CD4-positive, alpha-beta T cell treated with Interleukin-1 beta for 1 hour (primary cell): ENCODE measurements around the gene DOCK2.
"Not testable (repeated sequence)": the region's sequence is repeated elsewhere in the genome, so short reads cannot be mapped to it uniquely, and the experiment has no call there.

Source experiments
- DNase-seq, 2 donors: peaks; one replicate each; pipeline ENCODE4 v3.0.0-alpha.2; 2020 to 2022

DOCK2 gene

DNA sequence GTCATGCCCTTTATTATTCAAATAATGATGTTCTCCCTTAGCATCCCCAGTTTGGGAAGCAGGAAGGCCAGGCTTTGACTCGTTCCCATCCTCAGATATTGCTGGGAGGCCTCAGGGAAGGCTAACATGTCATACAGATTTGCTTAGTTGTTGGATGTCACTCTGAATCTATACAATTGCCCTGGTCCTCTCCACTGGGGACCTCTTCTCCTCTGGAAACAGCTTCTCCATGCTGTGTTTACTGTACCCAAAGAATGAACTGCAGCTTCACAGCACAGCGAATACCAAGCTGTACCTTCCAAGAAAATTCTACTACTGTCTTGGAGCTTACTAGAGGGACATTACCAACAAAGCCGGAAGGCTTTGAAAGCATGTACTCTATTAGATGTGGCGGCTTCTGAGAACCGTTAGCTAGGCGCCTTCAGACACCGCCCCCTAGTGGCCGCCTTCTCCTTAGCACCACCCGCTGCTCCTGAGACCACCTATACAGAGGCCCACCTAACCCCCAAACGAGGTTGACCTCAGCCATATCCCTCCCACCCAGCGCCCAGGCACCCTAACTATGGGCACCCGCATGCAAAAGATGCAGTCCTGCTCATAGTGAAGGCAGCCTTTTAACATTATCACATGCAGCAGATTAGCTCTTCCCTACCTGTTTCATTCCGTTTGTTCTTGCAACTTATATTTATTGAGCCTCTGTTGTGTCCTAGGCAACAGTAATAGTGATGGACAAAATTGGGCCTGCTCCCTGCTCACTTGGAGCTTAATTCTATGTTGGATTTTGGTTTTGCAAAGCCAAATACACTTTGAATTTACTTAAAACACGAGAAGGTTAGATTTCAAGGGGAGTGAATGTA, 433.7 kb downstream of the DOCK2 start:
- no peak for DNase-seq

DNA sequence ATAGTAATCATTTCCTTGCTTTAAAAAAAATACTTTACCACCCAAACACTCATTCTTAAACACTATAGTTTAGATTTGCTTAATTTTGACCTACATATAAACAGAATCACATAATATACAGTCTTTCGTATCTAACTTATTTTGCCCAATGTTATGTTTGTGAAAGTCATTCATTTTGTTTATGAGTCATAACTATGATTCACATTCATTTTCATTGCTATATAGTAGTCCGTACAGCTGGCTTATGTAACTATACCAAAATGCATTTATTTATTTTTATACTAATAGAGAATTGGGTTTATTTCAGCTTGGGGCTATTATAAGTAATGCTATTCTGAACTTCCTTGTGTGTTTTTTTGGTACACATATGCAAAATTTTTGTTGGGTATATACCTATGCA, 434.7 kb downstream of the DOCK2 start:
- no peak for DNase-seq

DNA sequence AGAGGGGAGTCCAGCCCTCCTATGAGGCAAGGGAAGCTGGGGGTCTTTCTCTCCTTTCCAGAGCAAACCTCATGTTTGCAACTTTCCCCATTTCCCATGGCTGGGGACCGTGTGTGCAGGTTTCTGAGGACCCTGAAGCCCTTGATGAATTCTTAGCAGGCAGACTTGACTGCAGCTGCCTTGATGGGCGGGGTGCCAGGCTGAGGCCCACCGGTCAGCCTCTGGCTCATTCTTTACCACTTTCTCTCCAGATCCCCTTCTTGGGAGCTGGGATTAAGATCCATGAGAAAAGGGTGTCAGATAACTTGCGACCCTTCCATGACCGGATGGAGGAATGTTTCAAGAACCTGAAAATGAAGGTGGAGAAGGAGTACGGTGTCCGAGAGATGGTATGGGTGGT, 438.6 kb downstream of the DOCK2 start:
- DNase-seq = no peak

DNA sequence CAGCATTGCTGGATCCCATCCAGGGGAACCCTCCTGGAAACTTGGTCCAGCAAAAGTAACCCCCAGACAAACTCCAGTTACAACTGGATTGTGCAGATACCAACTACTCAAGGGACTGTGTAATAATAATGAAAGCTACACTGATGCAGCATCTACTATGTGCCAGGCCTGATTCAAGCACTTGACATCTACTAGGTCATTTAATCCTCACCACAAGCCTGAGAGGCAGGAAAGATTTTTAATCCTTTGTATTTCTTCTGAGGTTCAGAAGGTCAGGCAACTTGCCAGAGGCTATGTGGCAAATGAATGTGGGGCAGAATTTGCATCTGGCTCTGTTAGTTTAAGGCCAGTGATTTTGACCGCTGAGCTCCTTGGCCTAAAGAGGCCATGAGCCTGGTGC, 439.1 kb downstream of the DOCK2 start:
- no peak for DNase-seq

DNA sequence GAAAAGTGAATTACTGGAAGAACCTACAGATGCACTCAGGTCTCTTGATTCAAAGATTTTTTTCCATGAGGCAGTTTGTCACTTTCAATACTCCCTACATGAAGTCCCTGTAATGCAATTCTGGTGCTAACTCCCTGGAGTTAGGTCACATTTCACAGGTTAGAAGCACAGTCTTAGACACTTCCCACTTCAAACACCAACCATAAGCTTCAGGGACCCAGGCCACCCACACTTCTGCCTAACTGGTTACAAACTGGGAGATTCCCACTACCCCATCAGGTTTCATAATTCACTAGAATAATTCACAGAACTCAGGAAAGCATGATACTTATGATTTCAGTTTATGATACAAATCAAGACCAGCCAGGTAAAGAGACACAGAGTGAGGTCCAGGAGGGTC, 439.7 kb downstream of the DOCK2 start:
- no peak for DNase-seq

DNA sequence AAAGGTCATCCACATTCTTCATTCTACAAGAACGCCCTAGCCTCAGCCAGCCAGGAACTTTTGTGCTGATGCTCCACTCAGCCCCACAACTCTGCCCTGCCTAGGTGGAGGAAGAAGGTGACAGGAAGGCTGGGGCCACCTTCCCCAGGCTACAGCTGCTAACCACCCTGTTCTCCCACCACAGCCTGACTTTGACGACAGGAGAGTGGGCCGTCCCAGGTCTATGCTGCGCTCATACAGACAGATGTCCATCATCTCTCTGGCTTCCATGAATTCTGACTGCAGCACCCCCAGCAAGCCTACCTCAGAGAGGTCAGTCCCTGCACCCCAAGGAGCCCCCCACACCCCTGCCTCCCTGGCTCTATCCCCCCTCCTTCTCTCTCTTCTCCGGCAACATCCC, 440.5 kb downstream of the DOCK2 start:
- DNase-seq = no peak

DNA sequence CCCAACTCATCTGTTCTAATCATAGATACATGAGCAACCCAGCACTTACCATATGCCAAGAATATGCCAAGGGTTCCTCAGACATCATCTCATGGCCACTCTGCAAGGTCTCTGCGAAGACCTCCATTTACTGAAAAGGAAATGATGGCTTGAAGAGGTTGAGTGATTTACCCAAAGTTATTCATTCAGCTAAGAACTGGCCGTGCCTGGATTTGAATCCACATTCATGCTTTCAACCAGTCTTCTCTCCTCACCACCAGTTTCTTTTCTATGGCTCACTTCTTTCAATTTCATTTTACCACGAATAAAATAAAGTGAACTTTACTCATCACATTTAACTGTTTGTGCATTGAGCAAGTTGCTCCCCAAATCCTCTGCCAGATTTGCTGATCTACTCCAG, 441.4 kb downstream of the DOCK2 start:
- DNase-seq = no peak

DNA sequence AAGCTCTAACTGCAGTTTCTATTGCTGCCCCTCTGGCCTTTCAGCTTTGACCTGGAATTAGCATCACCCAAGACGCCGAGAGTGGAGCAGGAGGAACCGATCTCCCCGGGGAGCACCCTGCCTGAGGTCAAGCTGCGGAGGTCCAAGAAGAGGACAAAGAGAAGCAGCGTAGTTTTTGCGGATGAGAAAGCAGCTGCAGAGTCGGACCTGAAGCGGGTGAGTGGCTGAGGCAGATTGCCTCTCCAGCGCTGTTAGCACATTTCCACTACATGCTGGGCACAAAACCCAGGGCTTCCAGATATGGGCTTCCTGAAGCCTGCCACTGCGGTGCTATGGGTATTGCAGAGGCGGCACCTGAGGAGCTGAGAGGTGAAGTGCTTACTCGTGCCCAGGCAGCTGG, 441.9 kb downstream of the DOCK2 start:
- DNase-seq = no peak

DNA sequence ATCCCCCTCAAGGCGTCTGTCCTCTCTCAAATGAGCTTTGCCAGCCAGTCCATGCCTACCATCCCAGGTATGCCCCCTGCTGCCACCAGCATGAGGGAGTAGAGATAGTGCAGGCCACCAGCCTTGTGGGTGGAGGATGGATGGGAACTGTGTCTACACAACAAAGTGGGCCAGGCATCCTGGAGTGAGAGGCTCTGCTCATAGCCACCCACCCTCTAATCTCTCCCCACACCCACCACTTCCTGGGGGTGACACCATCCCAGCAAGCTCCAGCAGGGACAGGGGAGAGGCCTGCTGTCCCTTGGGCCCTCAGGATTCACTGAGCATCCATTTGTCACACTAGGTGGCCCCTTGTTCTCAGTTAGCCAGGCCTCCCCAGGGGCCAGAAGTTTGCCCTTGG, 443.1 kb downstream of the DOCK2 start:
- no peak for DNase-seq

DNA sequence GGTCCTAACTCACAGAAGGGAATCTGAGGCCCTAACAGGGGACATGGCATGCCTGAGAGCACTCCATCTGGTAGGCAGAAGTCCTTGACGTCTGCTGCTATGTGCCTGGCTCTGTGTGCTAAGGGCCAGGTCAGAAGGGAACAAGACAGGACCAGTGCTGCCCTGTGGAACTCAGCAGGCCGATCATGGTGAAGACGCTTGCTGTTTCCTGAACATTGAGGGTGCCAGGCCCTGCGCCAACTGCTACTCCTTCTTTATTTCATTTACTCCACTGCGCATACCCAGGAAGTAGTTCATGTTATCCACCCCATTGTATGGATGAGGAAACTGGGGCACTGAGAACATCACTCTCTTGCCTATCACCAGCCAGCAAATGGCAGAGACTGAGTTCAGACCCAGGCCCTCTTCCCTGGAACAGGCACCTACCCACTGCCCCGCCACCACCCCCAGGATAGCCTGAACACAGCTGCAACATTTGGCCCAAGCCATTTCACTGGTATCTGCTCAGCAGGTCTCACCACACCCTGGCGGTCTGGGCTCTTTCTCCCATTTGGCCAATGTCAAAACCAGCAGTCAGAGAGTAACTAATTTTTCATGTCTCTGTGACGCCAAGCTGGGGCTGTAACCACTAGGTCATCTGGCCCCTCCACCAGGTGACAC, 443.8 kb downstream of the DOCK2 start:
- DNase-seq = no peak

DNA sequence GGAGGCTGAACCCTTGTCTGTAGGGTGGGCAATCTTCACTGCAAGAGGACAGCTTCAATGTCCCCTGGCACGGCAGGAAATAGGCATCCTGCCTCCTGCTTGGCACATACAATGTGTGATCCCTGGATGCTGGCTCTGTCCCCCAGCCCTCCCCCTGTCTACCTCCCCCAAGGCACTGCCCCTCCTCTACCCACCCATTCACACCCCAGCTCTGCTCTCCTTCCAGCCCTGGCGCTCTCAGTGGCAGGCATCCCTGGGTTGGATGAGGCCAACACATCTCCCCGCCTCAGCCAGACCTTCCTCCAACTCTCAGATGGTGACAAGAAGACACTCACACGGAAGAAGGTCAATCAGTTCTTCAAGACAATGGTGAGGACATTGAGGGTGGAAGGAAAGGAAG, 444.5 kb downstream of the DOCK2 start:
- DNase-seq = no peak

DNA sequence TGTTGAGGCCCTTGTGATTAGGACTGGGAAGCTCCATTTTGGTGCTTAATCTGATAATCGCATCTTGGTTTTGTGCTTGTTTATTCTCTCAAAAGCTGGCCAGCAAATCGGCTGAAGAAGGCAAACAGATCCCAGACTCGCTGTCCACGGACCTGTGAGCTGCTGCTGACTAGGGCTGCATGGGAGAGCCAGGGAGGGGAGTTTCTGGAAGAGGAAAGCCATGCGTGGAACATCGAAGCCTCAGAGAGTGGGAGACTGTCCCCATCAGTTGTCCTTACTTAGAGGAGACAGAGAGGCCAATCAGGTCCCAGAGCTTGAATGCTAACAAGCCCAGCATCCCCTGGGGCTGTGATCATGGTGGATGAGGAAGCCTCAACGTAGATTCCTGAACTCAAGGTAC, 445.6 kb downstream of the DOCK2 start:
- DNase-seq = no peak

DNA sequence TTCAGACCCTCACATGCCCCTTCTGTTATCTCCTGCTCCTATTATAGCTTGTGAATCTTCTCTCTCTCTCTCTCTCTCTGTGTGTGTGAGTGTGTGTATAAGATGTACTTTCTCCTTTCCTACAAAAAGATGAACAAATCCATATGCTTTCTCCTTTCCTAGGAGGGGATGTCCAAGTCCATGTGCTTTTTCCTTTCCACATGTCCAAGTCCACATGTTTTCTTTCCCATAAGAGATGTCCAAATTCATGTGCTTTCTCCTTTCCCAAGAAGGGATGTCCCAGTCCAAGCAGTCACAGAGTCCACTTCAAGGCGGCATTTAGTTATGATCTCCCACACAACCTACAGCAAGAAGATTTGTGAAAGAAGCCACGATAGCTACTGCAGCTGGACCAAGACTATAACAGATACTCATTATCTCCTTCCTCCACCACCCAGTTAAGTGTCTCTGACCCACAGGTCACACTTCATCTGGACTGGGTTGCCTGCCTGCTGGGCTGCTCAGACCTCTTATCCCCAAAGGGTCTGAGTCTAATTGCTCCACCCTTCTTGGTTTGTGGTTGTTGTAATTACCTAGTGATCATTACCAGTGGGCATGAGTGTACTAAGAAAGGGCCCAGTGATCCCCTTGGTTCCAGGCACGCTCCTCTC, 450.2 kb downstream of the DOCK2 start:
- no peak for DNase-seq

DNA sequence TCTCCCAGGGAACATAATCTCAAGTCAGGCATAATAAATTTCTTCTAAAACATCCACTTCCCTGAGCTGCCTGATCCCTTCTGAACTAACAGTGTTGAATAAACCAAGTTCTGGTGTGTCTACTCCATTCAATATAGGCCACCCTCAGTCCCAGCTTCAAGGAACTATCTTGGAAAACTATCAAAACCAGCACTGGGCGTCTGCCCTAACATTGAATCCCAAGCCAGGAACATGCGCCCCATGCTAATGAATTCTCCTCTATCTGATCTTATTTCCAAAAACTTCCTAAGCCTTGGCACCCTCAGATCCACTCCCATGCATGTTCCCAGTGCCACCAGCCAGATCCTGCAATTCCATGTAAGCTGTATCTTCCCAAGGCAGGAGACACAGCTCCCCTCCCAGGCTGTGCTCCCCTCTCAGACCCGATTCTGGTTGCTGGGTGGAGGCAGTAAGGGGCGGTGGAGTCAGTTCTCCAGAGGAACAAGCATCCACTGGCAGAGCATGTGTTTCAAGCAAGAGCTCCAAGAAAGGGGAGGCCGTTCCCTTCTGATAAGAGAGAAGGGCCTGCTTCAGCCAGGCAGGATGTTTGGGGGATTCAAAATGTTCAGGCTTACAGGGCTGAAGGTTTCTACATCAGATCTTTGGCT, 455.5 kb downstream of the DOCK2 start:
- DNase-seq = no peak

DNA sequence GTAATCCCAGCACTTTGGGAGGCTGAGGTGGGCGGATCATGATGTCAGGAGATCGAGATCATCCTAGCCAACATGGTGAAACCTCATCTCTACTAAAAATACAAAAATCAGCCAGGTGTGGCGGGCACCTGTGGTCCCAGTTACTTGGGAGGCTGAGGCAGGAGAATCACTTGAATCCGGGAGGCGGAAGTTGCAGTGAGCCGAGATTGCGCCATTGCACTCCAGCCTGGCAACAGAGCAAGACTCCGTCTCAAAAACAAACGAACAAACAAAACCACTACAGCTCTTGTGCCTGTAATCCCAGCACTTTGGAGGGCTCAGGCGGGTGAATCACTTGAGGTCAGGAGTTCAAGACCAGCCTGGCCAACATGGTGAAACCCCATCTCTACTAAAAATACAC, 457.3 kb downstream of the DOCK2 start:
- not testable (repeated sequence) for DNase-seq

DNA sequence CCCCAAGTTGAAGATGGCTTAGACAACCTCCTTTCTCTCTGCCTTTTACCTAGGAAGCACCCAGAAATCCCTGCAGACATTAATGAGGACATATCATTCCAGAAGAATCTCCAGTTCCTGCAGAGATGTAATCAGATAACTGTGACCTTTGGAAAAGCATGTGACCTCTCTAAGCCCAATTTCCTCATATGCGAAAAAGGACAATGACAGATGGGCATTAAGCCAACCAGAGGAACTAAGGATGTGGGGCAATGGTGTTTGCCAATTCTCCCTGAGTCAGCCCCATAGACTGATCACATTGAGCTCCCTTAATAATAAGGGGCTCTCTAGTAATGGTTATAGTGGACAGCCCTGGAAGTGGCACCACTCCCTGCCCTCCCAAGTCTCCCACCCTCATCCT, 458.6 kb downstream of the DOCK2 start:
- DNase-seq = no peak

DNA sequence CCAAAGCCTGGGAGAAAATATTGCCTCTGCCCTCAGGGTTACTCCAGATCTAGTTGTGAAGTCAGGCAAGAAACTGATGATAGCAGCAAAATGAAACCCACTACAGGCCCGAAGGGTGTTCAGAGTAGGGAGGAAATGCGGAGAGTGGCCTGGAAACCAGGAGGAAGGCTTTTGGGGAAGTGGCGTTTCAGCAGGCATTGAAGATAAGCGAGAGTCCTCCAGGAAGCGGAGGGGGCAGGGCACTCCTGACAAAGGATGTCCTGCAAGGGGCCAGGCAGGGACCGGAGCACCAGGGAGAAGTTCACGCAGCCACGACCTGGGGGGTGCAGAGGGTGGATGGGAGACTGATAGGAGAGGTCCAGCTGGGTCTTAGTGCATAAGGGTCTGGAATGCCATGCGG, 460.9 kb downstream of the DOCK2 start:
- DNase-seq = no peak

DNA sequence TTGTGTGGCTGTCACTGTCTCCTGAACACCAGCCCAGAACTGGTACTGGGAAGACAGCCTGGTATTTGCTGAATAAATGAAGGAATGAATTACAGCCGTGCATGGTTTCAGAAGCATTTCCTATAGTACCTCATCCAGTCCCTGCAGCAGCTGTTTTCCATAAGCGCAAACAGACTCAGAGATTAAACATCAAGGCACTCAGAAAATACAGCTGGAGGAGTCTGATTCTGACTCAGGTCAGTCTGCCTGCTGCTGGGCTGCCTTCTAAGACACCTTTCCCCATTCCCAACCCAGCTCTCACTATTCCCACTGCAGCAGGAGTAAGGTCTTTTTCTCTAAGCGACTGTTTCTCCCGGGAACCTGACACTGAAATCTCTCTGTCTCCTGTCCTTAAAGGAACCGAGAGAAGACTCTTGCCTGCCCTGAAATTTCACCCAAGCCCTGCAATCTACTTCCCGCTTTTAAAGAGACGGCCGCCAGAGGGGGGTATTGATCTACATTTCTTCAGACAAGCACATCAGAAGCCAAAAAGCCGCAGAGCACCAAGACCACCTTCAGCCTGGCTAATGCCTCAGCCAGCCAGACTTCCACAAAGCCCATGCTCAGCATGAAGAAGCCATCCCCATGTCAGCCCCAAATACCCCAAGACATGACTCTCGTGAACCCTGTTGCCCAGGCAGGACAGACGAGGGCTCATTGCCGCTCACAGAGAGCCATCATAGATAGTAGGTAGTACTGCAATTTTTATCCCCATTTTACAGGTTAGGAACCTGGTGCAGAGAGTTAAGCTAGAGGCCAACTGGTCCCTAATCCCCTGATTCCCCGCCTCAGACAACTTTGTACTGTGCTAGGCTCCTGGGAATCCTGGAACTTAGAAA, 463.2 kb downstream of the DOCK2 start:
- DNase-seq = peak; percentile 61 to 62

DNA sequence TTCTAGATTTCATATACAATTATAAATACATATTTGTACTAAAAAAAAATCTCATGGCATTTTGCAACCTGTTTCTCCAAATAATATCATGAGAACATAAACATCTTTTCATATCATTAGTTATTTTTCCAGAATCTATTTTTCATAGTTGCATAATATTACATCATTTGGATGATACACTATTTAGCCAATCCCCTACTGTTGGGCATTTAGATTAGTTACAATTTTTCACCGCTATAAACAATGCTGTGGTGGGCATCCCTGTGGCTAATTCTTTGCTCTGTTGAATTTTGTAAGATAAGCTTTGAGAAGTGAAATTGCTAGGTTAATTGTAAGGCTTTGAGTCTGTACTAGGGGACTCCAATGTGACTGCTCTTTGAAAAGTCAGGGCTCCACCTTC, 466.4 kb downstream of the DOCK2 start:
- no peak for DNase-seq

DNA sequence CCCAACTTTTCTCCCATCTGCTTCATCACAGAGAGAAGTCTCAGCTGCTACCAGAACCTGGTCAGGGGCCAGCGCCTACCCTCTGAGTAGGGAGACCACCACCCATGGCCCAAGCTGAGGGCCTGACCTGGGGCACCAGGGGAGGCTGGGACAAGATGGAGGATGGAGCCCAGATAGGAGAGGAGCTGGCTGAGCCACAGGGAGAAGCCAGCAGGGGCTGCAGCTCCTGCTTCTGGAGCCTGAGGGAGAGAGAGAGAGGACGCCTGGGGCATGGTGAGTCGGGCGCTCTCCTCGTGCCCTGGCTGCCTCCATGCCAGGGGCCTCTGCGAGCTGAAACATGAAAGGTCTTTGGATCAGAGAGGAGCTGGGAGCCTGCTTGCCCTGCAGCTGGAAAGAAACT, 467.2 kb downstream of the DOCK2 start:
- DNase-seq = no peak

DNA sequence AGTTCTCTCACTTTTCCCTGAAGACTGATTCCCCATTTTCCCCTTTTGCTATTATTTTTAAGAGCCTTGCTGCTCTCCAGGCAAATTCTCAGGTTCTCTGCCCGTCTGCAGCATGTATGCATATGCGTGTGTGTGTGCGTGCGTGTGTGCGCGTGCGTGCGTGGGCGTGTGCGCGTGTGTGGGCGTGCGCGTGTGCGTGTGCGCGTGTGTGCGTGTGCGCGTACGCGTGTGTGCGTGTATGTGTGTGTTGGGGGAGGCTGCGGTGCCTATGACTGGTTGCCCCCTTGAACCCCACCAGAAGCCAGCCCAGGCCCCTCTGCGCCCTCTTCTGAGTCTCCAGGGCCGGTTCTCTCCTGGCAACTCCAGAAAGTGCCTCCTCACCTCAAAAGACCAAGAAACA, 467.6 kb downstream of the DOCK2 start:
- no peak for DNase-seq
